Hepatocyte (in vitro differentiated cells): ENCODE results near the gene CBX6.

Source experiments
- EZH2 ChIP-seq: fragments of 200-600 bp; sonication (generic); IDR thresholded peaks from 2 replicates; pipeline ENCODE4 v1.6.1; 2016; ENCODE audit warnings: antibody characterized with exemption, mild to moderate bottlenecking, borderline replicate concordance
- TF ChIP-seq, protein P1 (sequence below): fragments of 200-600 bp; sonication (generic); IDR thresholded peaks from 2 replicates; pipeline ENCODE4 v1.5.1; 2016; ENCODE audit warnings: antibody characterized with exemption, mild to moderate bottlenecking; ENCODE audit not compliant: poor library complexity

DNA sequence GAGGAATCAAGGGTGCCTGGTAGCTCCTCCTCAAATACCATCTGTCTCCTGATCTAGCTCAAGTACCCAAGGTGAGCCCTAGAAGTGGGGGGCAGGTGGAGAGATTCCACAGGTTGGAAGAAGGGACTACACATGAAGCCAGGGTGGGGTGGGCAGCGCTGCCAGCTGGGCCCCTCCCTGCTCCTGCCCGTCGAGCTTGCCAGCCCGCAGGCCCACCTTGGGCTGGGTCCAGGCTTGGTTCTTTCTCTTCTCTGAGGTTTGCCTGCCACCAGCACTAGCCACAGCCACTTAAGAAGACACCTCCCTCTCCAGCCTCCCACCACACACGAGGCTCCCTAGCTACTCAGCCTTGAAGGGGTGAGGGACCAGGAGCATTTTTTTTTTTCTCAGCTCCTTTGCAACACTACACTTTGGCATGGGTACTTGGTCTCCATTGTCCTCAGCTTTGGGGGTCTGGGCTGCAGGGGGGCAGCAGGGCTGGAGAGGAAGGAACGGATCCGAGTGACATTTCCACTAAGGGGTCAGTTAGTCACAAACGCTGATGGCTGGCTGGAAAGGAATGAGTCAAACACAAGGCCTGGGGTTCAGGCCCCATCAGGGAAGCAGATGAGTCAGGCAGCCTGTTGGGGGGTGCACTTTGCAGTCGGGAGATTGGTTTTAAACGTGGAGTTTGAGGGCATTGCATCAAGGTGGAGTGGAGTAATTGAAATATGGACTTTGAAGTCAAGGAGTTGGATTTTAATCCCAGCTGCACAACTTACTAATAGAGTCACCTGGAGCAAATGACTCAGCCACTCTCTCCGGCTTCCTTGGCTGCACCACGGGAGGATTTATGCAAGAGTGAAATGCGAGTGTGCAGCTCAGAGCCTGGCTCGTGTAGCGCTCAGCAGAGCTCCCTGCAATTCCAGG, 20.8 kb downstream of the CBX6 start:
- TF ChIP-seq, protein P1, sequence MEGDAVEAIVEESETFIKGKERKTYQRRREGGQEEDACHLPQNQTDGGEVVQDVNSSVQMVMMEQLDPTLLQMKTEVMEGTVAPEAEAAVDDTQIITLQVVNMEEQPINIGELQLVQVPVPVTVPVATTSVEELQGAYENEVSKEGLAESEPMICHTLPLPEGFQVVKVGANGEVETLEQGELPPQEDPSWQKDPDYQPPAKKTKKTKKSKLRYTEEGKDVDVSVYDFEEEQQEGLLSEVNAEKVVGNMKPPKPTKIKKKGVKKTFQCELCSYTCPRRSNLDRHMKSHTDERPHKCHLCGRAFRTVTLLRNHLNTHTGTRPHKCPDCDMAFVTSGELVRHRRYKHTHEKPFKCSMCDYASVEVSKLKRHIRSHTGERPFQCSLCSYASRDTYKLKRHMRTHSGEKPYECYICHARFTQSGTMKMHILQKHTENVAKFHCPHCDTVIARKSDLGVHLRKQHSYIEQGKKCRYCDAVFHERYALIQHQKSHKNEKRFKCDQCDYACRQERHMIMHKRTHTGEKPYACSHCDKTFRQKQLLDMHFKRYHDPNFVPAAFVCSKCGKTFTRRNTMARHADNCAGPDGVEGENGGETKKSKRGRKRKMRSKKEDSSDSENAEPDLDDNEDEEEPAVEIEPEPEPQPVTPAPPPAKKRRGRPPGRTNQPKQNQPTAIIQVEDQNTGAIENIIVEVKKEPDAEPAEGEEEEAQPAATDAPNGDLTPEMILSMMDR, result no peak
- no peak for TF ChIP-seq EZH2
